ENCODE results near the gene SIL1. TPM values are rescaled to one million over a fixed set of nuclear protein-coding genes. Genes with fewer than 3 reads are reported as not detected.

The SIL1 gene
- total and polyA plus RNA-seq, 2 donors (not counting 3 experiments of a cell fraction or from before 2014, with no cell fraction given) = 47.6 to 67.2 TPM

GRCh38 chr5:139212486-139212885, 14.3 kb upstream of the SIL1 start:
- CTCF ChIA-PET = no interaction called here

More at GRCh38 chr5:139212486-139212885, 14.3 kb upstream of the SIL1 start:
- TF ChIP-seq MAX (IDR thresholded peaks at IDR 0.05; ENCODE audit: insufficient read depth, insufficient read length) = no peak
- no peak for TF ChIP-seq GATA2 (IDR thresholded peaks at IDR 0.05; ENCODE audit: insufficient read depth, insufficient read length, low read depth, low read length)
- TF ChIP-seq CTCF (IDR thresholded peaks at IDR 0.05; ENCODE audit: extremely low read depth in 1 of 2, insufficient read depth in 1 of 2, low read depth in 1 of 2, low read length in 2 of 2) = no peak
- TF ChIP-seq EZH2 (IDR thresholded peaks at IDR 0.05; ENCODE audit: borderline replicate concordance, low read depth, low read length, severe bottlenecking) = no peak
- TF ChIP-seq MYC (IDR thresholded peaks at IDR 0.05; ENCODE audit: low read depth, low read length) = no peak
- TF ChIP-seq POLR2AphosphoS5 (IDR thresholded peaks at IDR 0.05; ENCODE audit: insufficient read depth, low read depth, low read length) = no peak
- TF ChIP-seq FOS (IDR thresholded peaks at IDR 0.05; ENCODE audit: borderline replicate concordance, insufficient read depth, low read length) = no peak
- TF ChIP-seq POLR2A (IDR thresholded peaks at IDR 0.05; ENCODE audit: low read depth, low read length) = no peak
- TF ChIP-seq JUN (IDR thresholded peaks at IDR 0.05; ENCODE audit: borderline replicate concordance, insufficient read depth, insufficient read length, low read depth) = no peak
- Histone ChIP-seq H4K20me1 (replicated peaks; ENCODE audit: control insufficient read depth, extremely low read depth, insufficient read depth, low read length) (peaks cover 3% of the 10 kb centered on the region), H3K9ac (replicated peaks; ENCODE audit: extremely low read depth, insufficient read depth, low read length) (no peak overlapping the region), H3K9me1 (replicated peaks; ENCODE audit: control insufficient read depth, extremely low read depth, insufficient read depth, low read length) (no peaks in the 10 kb centered on the region), H3K9me3 (replicated peaks; ENCODE audit: control insufficient read depth, insufficient read depth, low read length) (no peaks in the 10 kb centered on the region), H3K4me2 (ENCODE audit: insufficient read depth, low read length) (no peak overlapping the region), H3K4me3 (replicated peaks in 1 of 3; ENCODE audit: insufficient read depth in 1 of 3, low read depth in 1 of 3, low read length in 3 of 3) (no peak overlapping the region), H3K4me1 (ENCODE audit: control insufficient read depth, extremely low read depth, insufficient read depth, low read length) (peaks cover 12% of the 10 kb centered on the region), H3K36me3 (ENCODE audit: control insufficient read depth in 2 of 2, extremely low read depth in 1 of 2, insufficient read depth in 2 of 2, low read length in 2 of 2) (no peaks in the 10 kb centered on the region), H3K27me3 (ENCODE audit: control insufficient read depth in 2 of 2, insufficient read depth in 2 of 2, low read length in 2 of 2) (peaks cover 0 to 14% of the 10 kb centered on the region in 2 experiments), H3K27ac (ENCODE audit: insufficient read depth, low read depth, low read length) (no peak overlapping the region), H2AFZ (ENCODE audit: low read depth, low read length) (no peak overlapping the region), H3K79me2 (ENCODE audit: control insufficient read depth, insufficient read depth, low read length) (no peaks in the 10 kb centered on the region)
- POLR2A ChIA-PET = no interaction called here
- FAIRE-seq (no peak), DNase-seq (ENCODE audit: low read depth, low spot score) (no peak)
- dilution Hi-C loops (cut with MboI; ENCODE audit: extremely low pct_ligation_motif_present, low sequenced_read_pairs) = no loop called here
- no TSS peak for BruUV-seq (replicated peaks)
- intact Hi-C loops (cut with micrococcal nuclease) = no loop called here
